GM12878 (cell line): ENCODE data around the gene FOXB1.

Source experiments
- EGR1 ChIP-seq, 2 experiments: IDR thresholded peaks; 1 replicate in 1 of 2; 2 replicates in 1 of 2; pipeline ENCODE4 v1.6.1; 2011 to 2012; ENCODE audit warnings: low read depth in 2 of 2, low read length in 2 of 2, borderline replicate concordance in 1 of 2, mild to moderate bottlenecking in 1 of 2, moderate library complexity in 1 of 2
- GABPA ChIP-seq: IDR thresholded peaks from 2 replicates; pipeline ENCODE4 v1.6.1; 2014; ENCODE audit warnings: antibody characterized with exemption, low read depth, mild to moderate bottlenecking, inconsistent platforms
- JUND ChIP-seq: IDR thresholded peaks from 2 replicates; pipeline ENCODE4 v1.6.1; 2012; ENCODE audit warnings: low read depth, mild to moderate bottlenecking, low read length, improper control_type of control experiment, moderate library complexity
- POLR2AphosphoS2 ChIP-seq: IDR thresholded peaks from 2 replicates; pipeline ENCODE4 v1.6.1; 2011; ENCODE audit warnings: low read depth, mild to moderate bottlenecking, low read length, improper control_type of control experiment, moderate library complexity

DNA sequence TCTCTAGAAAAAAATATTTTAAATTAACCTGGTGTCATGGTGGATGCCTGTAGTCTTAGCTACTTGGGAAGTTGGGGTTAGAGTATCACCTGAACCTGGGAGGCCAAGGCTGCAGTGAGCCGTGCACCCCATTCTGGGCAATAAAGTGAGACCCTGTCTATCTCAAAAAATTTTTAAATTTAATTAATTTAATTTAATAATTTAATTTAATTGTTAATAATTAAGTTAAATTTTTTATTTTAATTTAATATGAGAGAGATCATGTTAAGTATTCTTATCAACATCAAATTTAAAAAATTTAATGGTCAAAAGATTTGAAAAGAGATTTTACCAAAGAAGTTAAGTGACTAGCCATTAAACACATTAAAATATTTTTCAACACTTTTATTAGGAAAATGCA, 40.8 kb upstream of the FOXB1 start:
- no peak for TF ChIP-seq GABPA
- TF ChIP-seq EGR1 (IDR thresholded peaks at IDR 0.05; ENCODE audit: borderline replicate concordance in 1 of 2, low read depth in 2 of 2, low read length in 2 of 2): no peak
- no peak for TF ChIP-seq JUND
- no peak for TF ChIP-seq POLR2AphosphoS2
